HG03103 (cell line): ENCODE data around the gene COL4A2.

Experiments
- ATAC-seq: cut with Tn5 transposase; IDR thresholded peaks from one replicate; pipeline ENCODE4 v1.9.1; 2021; ENCODE audit warnings: low read depth; ENCODE audit not compliant: unreplicated experiment

COL4A2 gene

DNA sequence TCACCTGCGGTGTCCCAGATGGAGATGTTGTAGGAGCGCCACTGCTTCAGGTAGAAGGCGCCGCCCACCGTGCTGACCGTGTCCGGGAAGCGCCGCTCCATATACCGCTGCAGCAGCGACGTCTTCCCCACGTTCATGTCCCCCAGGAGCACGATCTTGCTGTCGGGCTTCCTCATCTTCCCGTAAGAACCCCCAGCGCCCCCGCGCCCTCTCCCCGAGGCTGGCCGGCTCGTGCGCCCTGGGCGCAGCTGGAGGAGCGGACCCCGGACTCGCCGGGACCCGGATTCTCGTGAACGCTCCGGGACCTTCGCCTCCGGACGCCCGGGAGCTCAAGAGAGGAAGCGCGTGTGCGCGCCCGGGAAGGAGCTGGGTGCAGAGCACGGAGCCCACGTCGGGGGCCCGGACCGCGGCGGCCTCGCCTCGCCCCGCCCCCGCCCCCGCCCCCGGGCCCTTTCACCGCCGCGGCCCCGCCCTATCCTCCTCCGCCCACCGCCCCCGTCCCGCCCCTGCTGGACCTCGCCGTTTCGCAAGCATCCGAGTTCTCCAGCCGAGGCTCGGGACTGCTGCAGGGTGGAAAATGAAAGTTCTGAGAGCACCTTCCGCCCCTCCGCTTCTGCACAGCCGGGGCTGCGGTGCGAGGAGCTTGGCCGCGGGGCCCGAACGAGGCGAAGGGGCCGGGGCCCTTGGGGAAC, 254.4 kb downstream of the COL4A2 start, which contains the start of gene RAB20:
Gene RAB20, minus strand, starts transcription at position 379 of the 692 bp plus-strand sequence. Its CDS starts 203 bp downstream, at position 176.
- ATAC-seq, result peak; percentile 78

GRCh38 chr13:110562036-110562597, 255.0 kb downstream of the COL4A2 start:
- ATAC-seq, result no peak
